ENCODE data around the gene CFAP298. TPM values are rescaled to one million over a fixed set of nuclear protein-coding genes. Genes with fewer than 3 reads are reported as not detected.
"Not testable (repeated sequence)": the region's sequence is repeated elsewhere in the genome, so short reads cannot be mapped to it uniquely, and the experiment has no call there.

The CFAP298 gene
- total RNA-seq, 2 experiments from 2014 or later: 33.8 to 36.2 TPM

GRCh38 chr21:32569261-32570230 is 42.6 kb downstream of the CFAP298 start:
- H3K9me3 Mint-ChIP-seq: peaks cover 10% of the 10 kb centered on the region
- peak overlapping the region; percentile 89 for H3K4me3 Mint-ChIP-seq
- H3K27me3 Mint-ChIP-seq: no peaks in the 10 kb centered on the region
- ATAC-seq (ENCODE audit: low read depth) (peak; percentile 89), DNase-seq (peak; percentile 82)
- H3K27ac Mint-ChIP-seq: peak overlapping the region; percentile 86
- peaks cover 6% of the 10 kb centered on the region for H3K36me3 Mint-ChIP-seq
- POLR2A ChIA-PET: interaction anchor here (0.6 to 1.2 kb wide), 5 partner anchors 27 to 176 kb away, joined by 3 to 5 read pairs (median 4); partner anchors contain the start of gene CFAP298
- peaks cover 18% of the 10 kb centered on the region for H3K4me1 Mint-ChIP-seq

- H3K36me3 Mint-ChIP-seq: peaks cover 6% of the 10 kb centered on the region
- peaks cover 10% of the 10 kb centered on the region for H3K9me3 Mint-ChIP-seq
- POLR2A ChIA-PET: no interaction called here
- peaks cover 18% of the 10 kb centered on the region for H3K4me1 Mint-ChIP-seq
- no peak for ATAC-seq (ENCODE audit: low read depth)
- H3K27ac Mint-ChIP-seq: no peak overlapping the region
- DNase-seq: no peak
- H3K4me3 Mint-ChIP-seq: no peak overlapping the region
- H3K27me3 Mint-ChIP-seq: no peaks in the 10 kb centered on the region
Observed at GRCh38 chr21:32567626-32568025, 44.6 kb downstream of the CFAP298 start.

GRCh38 chr21:32566741-32567389 is 45.3 kb downstream of the CFAP298 start:
- DNase-seq (no peak), ATAC-seq (ENCODE audit: low read depth) (no peak)
- Mint-ChIP-seq H3K27me3 (no peaks in the 10 kb centered on the region), H3K36me3 (peaks cover 6% of the 10 kb centered on the region), H3K4me1 (peaks cover 18% of the 10 kb centered on the region), H3K4me3 (no peak overlapping the region), H3K27ac (no peak overlapping the region), H3K9me3 (peaks cover 10% of the 10 kb centered on the region)
- POLR2A ChIA-PET: no interaction called here

GRCh38 chr21:32565856-32566465 is 46.2 kb downstream of the CFAP298 start:
- DNase-seq (no peak), ATAC-seq (ENCODE audit: low read depth) (no peak)
- H3K4me1 Mint-ChIP-seq: peaks cover 16% of the 10 kb centered on the region
- no peak overlapping the region for H3K27ac Mint-ChIP-seq
- H3K4me3 Mint-ChIP-seq: no peak overlapping the region
- H3K36me3 Mint-ChIP-seq: peaks cover 6% of the 10 kb centered on the region
- POLR2A ChIA-PET: no interaction called here
- no peaks in the 10 kb centered on the region for H3K27me3 Mint-ChIP-seq
- peaks cover 10% of the 10 kb centered on the region for H3K9me3 Mint-ChIP-seq

GRCh38 chr21:32562915-32563314 is 49.3 kb downstream of the CFAP298 start:
- no peak overlapping the region for H3K4me3 Mint-ChIP-seq
- no peaks in the 10 kb centered on the region for H3K27me3 Mint-ChIP-seq
- H3K27ac Mint-ChIP-seq: no peak overlapping the region
- peaks cover 6% of the 10 kb centered on the region for H3K36me3 Mint-ChIP-seq
- POLR2A ChIA-PET: no interaction called here
- no peak for ATAC-seq (ENCODE audit: low read depth)
- H3K9me3 Mint-ChIP-seq: peaks cover 10% of the 10 kb centered on the region
- no peak for DNase-seq
- no peaks in the 10 kb centered on the region for H3K4me1 Mint-ChIP-seq

GRCh38 chr21:32562426-32562825 is 49.8 kb downstream of the CFAP298 start:
- Mint-ChIP-seq H3K9me3 (peaks cover 10% of the 10 kb centered on the region), H3K4me1 (no peaks in the 10 kb centered on the region), H3K27me3 (no peaks in the 10 kb centered on the region), H3K4me3 (no peak overlapping the region), H3K36me3 (peaks cover 6% of the 10 kb centered on the region), H3K27ac (no peak overlapping the region)
- POLR2A ChIA-PET: no interaction called here
- peak; percentile 70 for ATAC-seq (ENCODE audit: low read depth)
- no peak for DNase-seq

- H3K4me3 Mint-ChIP-seq; DNase-seq; H3K4me1 Mint-ChIP-seq; POLR2A ChIA-PET; H3K27me3 Mint-ChIP-seq; H3K36me3 Mint-ChIP-seq; H3K27ac Mint-ChIP-seq; H3K9me3 Mint-ChIP-seq; ATAC-seq (ENCODE audit: low read depth): not testable (repeated sequence)
Observed at GRCh38 chr21:32561476-32561875, 50.7 kb downstream of the CFAP298 start.

- Mint-ChIP-seq H3K9me3 (peaks cover 10% of the 10 kb centered on the region), H3K4me3 (no peak overlapping the region), H3K36me3 (peaks cover 6% of the 10 kb centered on the region), H3K4me1 (no peaks in the 10 kb centered on the region), H3K27me3 (no peaks in the 10 kb centered on the region), H3K27ac (no peak overlapping the region)
- DNase-seq (no peak), ATAC-seq (ENCODE audit: low read depth) (no peak)
- POLR2A ChIA-PET: no interaction called here
Observed at GRCh38 chr21:32560896-32561295, 51.3 kb downstream of the CFAP298 start.

GRCh38 chr21:32559006-32559610 is 53.1 kb downstream of the CFAP298 start:
- no peaks in the 10 kb centered on the region for H3K9me3 Mint-ChIP-seq
- H3K27me3 Mint-ChIP-seq: no peaks in the 10 kb centered on the region
- POLR2A ChIA-PET: no interaction called here
- H3K27ac Mint-ChIP-seq: no peak overlapping the region
- no peak overlapping the region for H3K4me3 Mint-ChIP-seq
- no peak for ATAC-seq (ENCODE audit: low read depth)
- H3K4me1 Mint-ChIP-seq: peaks cover 5% of the 10 kb centered on the region
- no peak for DNase-seq
- H3K36me3 Mint-ChIP-seq: no peaks in the 10 kb centered on the region

- no peak for ATAC-seq (ENCODE audit: low read depth)
- Mint-ChIP-seq H3K9me3 (no peaks in the 10 kb centered on the region), H3K27ac (no peak overlapping the region), H3K4me3 (no peak overlapping the region), H3K27me3 (no peaks in the 10 kb centered on the region), H3K36me3 (no peaks in the 10 kb centered on the region), H3K4me1 (peaks cover 5% of the 10 kb centered on the region)
- DNase-seq: no peak
- POLR2A ChIA-PET: no interaction called here
Observed at GRCh38 chr21:32558106-32558505, 54.1 kb downstream of the CFAP298 start.

GRCh38 chr21:32554832-32555638 is 57.1 kb downstream of the CFAP298 start:
- Mint-ChIP-seq H3K4me3 (no peak overlapping the region), H3K4me1 (peaks cover 5% of the 10 kb centered on the region), H3K27ac (no peak overlapping the region), H3K27me3 (peaks cover 3% of the 10 kb centered on the region), H3K9me3 (no peaks in the 10 kb centered on the region), H3K36me3 (no peaks in the 10 kb centered on the region)
- POLR2A ChIA-PET: no interaction called here
- ATAC-seq (ENCODE audit: low read depth) (no peak), DNase-seq (no peak)

GRCh38 chr21:32549886-32550285 is 62.3 kb downstream of the CFAP298 start:
- DNase-seq: no peak
- no peak overlapping the region for H3K4me3 Mint-ChIP-seq
- H3K27ac Mint-ChIP-seq: no peak overlapping the region
- H3K27me3 Mint-ChIP-seq: peaks cover 3% of the 10 kb centered on the region
- H3K36me3 Mint-ChIP-seq: no peaks in the 10 kb centered on the region
- peaks cover 4% of the 10 kb centered on the region for H3K4me1 Mint-ChIP-seq
- H3K9me3 Mint-ChIP-seq: no peaks in the 10 kb centered on the region
- POLR2A ChIA-PET: no interaction called here
- no peak for ATAC-seq (ENCODE audit: low read depth)

- no peak for ATAC-seq (ENCODE audit: low read depth)
- Mint-ChIP-seq H3K4me1 (no peaks in the 10 kb centered on the region), H3K4me3 (no peak overlapping the region), H3K27me3 (peaks cover 3% of the 10 kb centered on the region), H3K36me3 (no peaks in the 10 kb centered on the region), H3K27ac (no peak overlapping the region), H3K9me3 (no peaks in the 10 kb centered on the region)
- no peak for DNase-seq
- POLR2A ChIA-PET: no interaction called here
Observed at GRCh38 chr21:32549440-32549839, 62.7 kb downstream of the CFAP298 start.

Measured in activated naive CD8-positive, alpha-beta T cell treated with anti-CD3 and anti-CD28 coated beads, Interleukin-2, amount 10 ng/mL, durations not matched to agents 7 days and 5 days (primary cell).